ENCODE data around the gene CD248.
A peak's percentile ranks its signal among the peaks of the same experiment; 100 is the strongest.

CD248 gene

GRCh38 chr11:66288671-66289547 is 27.9 kb downstream of the CD248 start, which contains the start of gene YIF1A:
Gene YIF1A, minus strand, starts transcription at chr11:66289143. Its CDS starts 158 bp downstream, at chr11:66288985.
- peak; percentile 99 to 100 (median 99) for DNase-seq
- Histone ChIP-seq H3K4me3 (ENCODE audit: control insufficient read depth in 1 of 7, extremely low read depth in 1 of 7, insufficient read depth in 4 of 7, low read depth in 2 of 7, low read length in 6 of 7) (peak within 1 kb of the TSS; percentile 64 to 93 (median 80)), H3K27me3 (replicated peaks in 2 of 5; ENCODE audit: control insufficient read depth in 4 of 5, insufficient read depth in 5 of 5, low read length in 4 of 5) (peaks cover 0 to 39% (median 17%) of the 10 kb centered on the region in 5 experiments), H3K36me3 (ENCODE audit: control insufficient read depth in 4 of 4, insufficient read depth in 4 of 4, low read length in 3 of 4) (peaks cover 0 to 8% (median 2%) of the 10 kb centered on the region in 4 experiments), H3K9me3 (ENCODE audit: control extremely low read depth in 1 of 5, control insufficient read depth in 4 of 5, insufficient read depth in 2 of 5, low read depth in 1 of 5, low read length in 4 of 5) (no peaks in the 10 kb centered on the region), H3K4me1 (ENCODE audit: control extremely low read depth in 1 of 4, control insufficient read depth in 4 of 4, insufficient read depth in 4 of 4, low read length in 3 of 4) (peaks cover 0 to 37% (median 32%) of the 10 kb centered on the region in 4 experiments), H3K27ac (ENCODE audit: insufficient read depth in 1 of 2, low read depth in 1 of 2, low read length in 2 of 2, poor library complexity in 1 of 2, severe bottlenecking in 2 of 2) (peak within 1 kb of the TSS; percentile 33 to 83)
- ChIA-PET CTCF (interaction anchor here (0.6 to 11.6 kb wide), 10 partner anchors 9 to 93 kb away, joined by 3 to 100 read pairs (median 6); partner anchors contain the start of gene RIN1), POLR2A (interaction anchor here (0.6 to 1.2 kb wide), 5 partner anchors 10 to 369 kb away, joined by 3 to 5 read pairs (median 4); no protein-coding TSS in a partner anchor)
- 0% methylated on average over 82 of the region's 87 CpGs for WGBS (ENCODE audit: insufficient coverage)

- H3K4me3 ChIP-seq (ENCODE audit: control insufficient read depth in 1 of 7, extremely low read depth in 1 of 7, insufficient read depth in 4 of 7, low read depth in 2 of 7, low read length in 6 of 7), result peak overlapping the region; percentile 64 to 93 (median 80)
- H3K9me3 ChIP-seq (ENCODE audit: control extremely low read depth in 1 of 5, control insufficient read depth in 4 of 5, insufficient read depth in 2 of 5, low read depth in 1 of 5, low read length in 4 of 5), result no peaks in the 10 kb centered on the region
- 60% methylated on average over 18 of the region's 20 CpGs for WGBS (ENCODE audit: insufficient coverage)
- peaks cover 0 to 37% (median 32%) of the 10 kb centered on the region in 4 experiments for H3K4me1 ChIP-seq (ENCODE audit: control extremely low read depth in 1 of 4, control insufficient read depth in 4 of 4, insufficient read depth in 4 of 4, low read length in 3 of 4)
- H3K27ac ChIP-seq (ENCODE audit: insufficient read depth in 1 of 2, low read depth in 1 of 2, low read length in 2 of 2, poor library complexity in 1 of 2, severe bottlenecking in 2 of 2), result peak overlapping the region; percentile 33 to 83
- POLR2A ChIA-PET, result interaction anchor here (1.2 kb wide), 1 partner anchor 56 kb away, joined by 5 read pairs; no protein-coding TSS in a partner anchor
- DNase-seq, result no peak
- CTCF ChIA-PET, result interaction anchor here (1.2 to 11.6 kb wide), 9 partner anchors 17 to 88 kb away, joined by 3 to 100 read pairs (median 7); partner anchors contain the start of gene RIN1
- peaks cover 0 to 8% (median 2%) of the 10 kb centered on the region in 4 experiments for H3K36me3 ChIP-seq (ENCODE audit: control insufficient read depth in 4 of 4, insufficient read depth in 4 of 4, low read length in 3 of 4)
- peaks cover 0 to 30% (median 17%) of the 10 kb centered on the region in 5 experiments for H3K27me3 ChIP-seq (replicated peaks in 2 of 5; ENCODE audit: control insufficient read depth in 4 of 5, insufficient read depth in 5 of 5, low read length in 4 of 5)
These were observed 28.8 kb downstream of the CD248 start for GRCh38 chr11:66287889-66288670.

GRCh38 chr11:66287211-66287888 is 29.5 kb downstream of the CD248 start:
- H3K36me3 ChIP-seq (ENCODE audit: control insufficient read depth in 4 of 4, insufficient read depth in 4 of 4, low read length in 3 of 4), result peaks cover 0 to 8% (median 2%) of the 10 kb centered on the region in 4 experiments
- peak overlapping the region in 3 of 7 experiments; percentile 81 to 93 (median 90) for H3K4me3 ChIP-seq (ENCODE audit: control insufficient read depth in 1 of 7, extremely low read depth in 1 of 7, insufficient read depth in 4 of 7, low read depth in 2 of 7, low read length in 6 of 7)
- H3K9me3 ChIP-seq (ENCODE audit: control extremely low read depth in 1 of 5, control insufficient read depth in 4 of 5, insufficient read depth in 2 of 5, low read depth in 1 of 5, low read length in 4 of 5), result no peaks in the 10 kb centered on the region
- H3K4me1 ChIP-seq (ENCODE audit: control extremely low read depth in 1 of 4, control insufficient read depth in 4 of 4, insufficient read depth in 4 of 4, low read length in 3 of 4), result peaks cover 0 to 42% (median 36%) of the 10 kb centered on the region in 4 experiments
- peaks cover 0 to 23% (median 10%) of the 10 kb centered on the region in 5 experiments for H3K27me3 ChIP-seq (replicated peaks in 2 of 5; ENCODE audit: control insufficient read depth in 4 of 5, insufficient read depth in 5 of 5, low read length in 4 of 5)
- 65% methylated on average over 5 of the region's 10 CpGs for WGBS (ENCODE audit: insufficient coverage)
- POLR2A ChIA-PET, result interaction anchor here (0.6 kb wide), 2 partner anchors 118 to 180 kb away, joined by 3 to 4 read pairs; no protein-coding TSS in a partner anchor
- no peak overlapping the region for H3K27ac ChIP-seq (ENCODE audit: insufficient read depth in 1 of 2, low read depth in 1 of 2, low read length in 2 of 2, poor library complexity in 1 of 2, severe bottlenecking in 2 of 2)
- DNase-seq, result no peak
- CTCF ChIA-PET, result interaction anchor here (1.2 to 11.6 kb wide), 7 partner anchors 16 to 87 kb away, joined by 3 to 100 read pairs (median 7); partner anchors contain the start of gene RIN1

GRCh38 chr11:66286699-66287098 is 30.1 kb downstream of the CD248 start:
- H3K27me3 ChIP-seq (replicated peaks in 2 of 5; ENCODE audit: control insufficient read depth in 4 of 5, insufficient read depth in 5 of 5, low read length in 4 of 5), result peaks cover 0 to 17% (median 10%) of the 10 kb centered on the region in 5 experiments
- no peaks in the 10 kb centered on the region for H3K9me3 ChIP-seq (ENCODE audit: control extremely low read depth in 1 of 5, control insufficient read depth in 4 of 5, insufficient read depth in 2 of 5, low read depth in 1 of 5, low read length in 4 of 5)
- DNase-seq, result no peak
- ChIA-PET POLR2A (interaction anchor here (0.6 to 0.7 kb wide), 3 partner anchors 27 to 181 kb away, joined by 3 to 7 read pairs (median 4); no protein-coding TSS in a partner anchor), CTCF (interaction anchor here (0.6 to 11.6 kb wide), 5 partner anchors 16 to 64 kb away, joined by 3 to 100 read pairs (median 14); no protein-coding TSS in a partner anchor)
- H3K4me3 ChIP-seq (ENCODE audit: control insufficient read depth in 1 of 7, extremely low read depth in 1 of 7, insufficient read depth in 4 of 7, low read depth in 2 of 7, low read length in 6 of 7), result no peak overlapping the region
- 99% methylated on average over 5 of the region's 5 CpGs for WGBS (ENCODE audit: insufficient coverage)
- peaks cover 0 to 8% (median 2%) of the 10 kb centered on the region in 4 experiments for H3K36me3 ChIP-seq (ENCODE audit: control insufficient read depth in 4 of 4, insufficient read depth in 4 of 4, low read length in 3 of 4)
- H3K27ac ChIP-seq (ENCODE audit: insufficient read depth in 1 of 2, low read depth in 1 of 2, low read length in 2 of 2, poor library complexity in 1 of 2, severe bottlenecking in 2 of 2), result no peak overlapping the region
- peaks cover 0 to 40% (median 36%) of the 10 kb centered on the region in 4 experiments for H3K4me1 ChIP-seq (ENCODE audit: control extremely low read depth in 1 of 4, control insufficient read depth in 4 of 4, insufficient read depth in 4 of 4, low read length in 3 of 4)

GRCh38 chr11:66285250-66285947 is 31.4 kb downstream of the CD248 start:
- Histone ChIP-seq H3K4me3 (ENCODE audit: control insufficient read depth in 1 of 7, extremely low read depth in 1 of 7, insufficient read depth in 4 of 7, low read depth in 2 of 7, low read length in 6 of 7) (no peak overlapping the region), H3K27me3 (replicated peaks in 2 of 5; ENCODE audit: control insufficient read depth in 4 of 5, insufficient read depth in 5 of 5, low read length in 4 of 5) (peaks cover 0 to 6% (median under 1%) of the 10 kb centered on the region in 5 experiments), H3K4me1 (ENCODE audit: control extremely low read depth in 1 of 4, control insufficient read depth in 4 of 4, insufficient read depth in 4 of 4, low read length in 3 of 4) (peaks cover 0 to 39% (median 37%) of the 10 kb centered on the region in 4 experiments), H3K27ac (ENCODE audit: insufficient read depth in 1 of 2, low read depth in 1 of 2, low read length in 2 of 2, poor library complexity in 1 of 2, severe bottlenecking in 2 of 2) (no peak overlapping the region), H3K9me3 (ENCODE audit: control extremely low read depth in 1 of 5, control insufficient read depth in 4 of 5, insufficient read depth in 2 of 5, low read depth in 1 of 5, low read length in 4 of 5) (no peaks in the 10 kb centered on the region), H3K36me3 (ENCODE audit: control insufficient read depth in 4 of 4, insufficient read depth in 4 of 4, low read length in 3 of 4) (peaks cover 0 to 8% (median 2%) of the 10 kb centered on the region in 4 experiments)
- DNase-seq, result no peak
- 97% methylated on average over 10 of the region's 13 CpGs for WGBS (ENCODE audit: insufficient coverage)
- ChIA-PET CTCF (interaction anchor here (1.1 to 11.6 kb wide), 5 partner anchors 14 to 63 kb away, joined by 3 to 100 read pairs (median 14); no protein-coding TSS in a partner anchor), POLR2A (interaction anchor here (0.7 kb wide), 1 partner anchor 31 kb away, joined by 3 read pairs; no protein-coding TSS in a partner anchor)

Measured in common myeloid progenitor, CD34-positive (primary cell).